Right lobe of liver (tissue), 4 donors: ENCODE results near the gene DNAH1.

ENCODE experiments used
- CTCF ChIP-seq, 4 donors: fragments of 200-600 bp in 3 of 4; fragments of 450-650 bp in 1 of 4; IDR thresholded peaks; one replicate each; pipeline versions ENCODE4 v1.5.1 to v1.8.0; 2016 to 2022; ENCODE audit warnings: antibody characterized with exemption in 4 of 4, mild to moderate bottlenecking in 2 of 4
- POLR2A ChIP-seq: fragments of 450-650 bp; IDR thresholded peaks from one replicate; pipeline ENCODE4 v1.6.1; 2017; ENCODE audit warnings: antibody characterized with exemption, mild to moderate bottlenecking
- donor health status: DM: no; HTN: no; CAD: no.
- donor health status: DM: no; HTN: no; CAD: no.
- donor health status: DM: no; HTN: yes; CAD: no.

- TF ChIP-seq POLR2A (no peak), CTCF (IDR thresholded peaks at IDR 0.05) (no peak)
These were observed 45.8 kb upstream of the DNAH1 start for GRCh38 chr3:52270252-52270754.
